SW 1271 (cell line): ENCODE data around the gene FAM151A.

Source experiments
- DNase-seq, 2 experiments: peaks; one replicate each; lab custom pipeline; 2025; lab: John Stamatoyannopoulos, UW

FAM151A gene

DNA sequence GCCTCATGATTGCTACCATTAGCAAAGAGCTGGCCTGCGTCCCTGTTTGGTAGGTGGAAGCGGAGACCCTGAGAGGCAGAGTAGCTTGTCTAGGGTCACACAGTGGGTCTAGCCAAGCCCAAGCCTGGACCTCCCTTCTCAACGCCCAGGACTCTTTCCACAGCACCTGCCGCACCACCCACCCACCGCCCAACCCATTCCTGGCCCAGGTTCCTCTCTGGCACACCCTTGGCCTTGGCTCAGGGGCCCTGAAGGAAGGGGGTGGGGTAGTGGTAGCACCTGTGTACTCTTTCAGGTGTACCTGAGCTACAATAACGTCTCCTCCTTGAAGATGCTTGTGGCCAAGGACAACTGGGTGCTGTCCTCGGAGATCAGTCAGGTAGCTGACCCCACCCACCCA, 19.3 kb downstream of the FAM151A start:
- no peak for DNase-seq

DNA sequence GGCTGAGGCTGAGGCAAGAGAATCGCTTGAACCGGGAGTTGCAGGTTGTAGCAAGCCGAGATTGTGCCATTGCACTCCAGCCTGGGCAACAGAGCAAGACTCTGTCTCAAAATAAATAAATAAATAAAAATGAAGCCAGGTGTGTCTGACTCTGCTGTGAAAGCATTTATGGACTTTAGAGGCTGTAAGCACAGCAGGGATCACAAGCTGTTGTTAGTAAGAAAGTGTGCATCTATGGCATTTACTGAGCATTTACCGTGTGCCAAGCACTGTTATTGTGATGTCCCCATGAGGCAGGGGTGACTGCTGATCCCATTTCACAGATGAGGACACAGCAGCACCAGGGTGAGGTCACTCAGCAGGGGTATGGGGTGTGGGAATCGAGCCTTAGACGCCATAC, 20.1 kb downstream of the FAM151A start:
- DNase-seq = no peak

DNA sequence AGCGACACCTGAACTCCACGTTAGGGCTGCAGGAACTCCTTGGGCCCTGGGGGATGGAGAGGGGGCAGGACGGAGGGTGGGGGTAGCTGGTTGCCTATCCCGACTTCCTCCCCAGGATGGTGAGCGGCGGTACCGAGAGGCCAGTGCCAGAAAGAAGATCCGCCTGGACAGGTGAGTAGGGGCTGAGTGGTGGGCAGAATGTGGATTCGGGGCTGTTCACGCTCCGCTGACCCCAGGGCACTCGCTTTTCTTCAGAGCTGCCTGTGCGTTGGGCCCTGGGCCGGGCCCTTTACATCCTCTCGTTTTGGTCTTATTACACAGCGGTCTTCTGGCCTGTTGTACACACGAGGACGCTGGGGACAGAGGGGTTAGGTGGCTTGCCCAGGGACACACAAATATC, 20.8 kb downstream of the FAM151A start:
- DNase-seq = no peak

DNA sequence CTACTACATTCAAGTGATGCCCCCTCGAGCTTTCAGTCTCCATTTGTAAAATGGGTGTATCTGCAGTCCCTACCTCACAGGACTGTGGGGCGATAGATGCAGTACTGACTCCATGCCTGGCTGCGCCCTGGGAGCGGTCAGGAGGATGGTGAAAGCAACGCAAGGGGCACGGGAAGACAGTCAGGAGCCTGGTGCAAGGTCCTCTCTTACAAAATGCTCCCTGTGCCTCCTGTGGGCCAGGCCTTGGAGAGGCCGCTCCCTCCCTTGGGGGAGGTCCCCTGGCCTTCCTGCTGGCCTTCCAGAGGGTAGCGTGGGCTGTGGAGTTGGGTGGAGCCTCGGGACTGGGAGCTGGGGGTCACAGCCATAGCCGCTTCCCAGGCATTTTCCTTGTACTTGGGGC, 21.6 kb downstream of the FAM151A start:
- no peak for DNase-seq

DNA sequence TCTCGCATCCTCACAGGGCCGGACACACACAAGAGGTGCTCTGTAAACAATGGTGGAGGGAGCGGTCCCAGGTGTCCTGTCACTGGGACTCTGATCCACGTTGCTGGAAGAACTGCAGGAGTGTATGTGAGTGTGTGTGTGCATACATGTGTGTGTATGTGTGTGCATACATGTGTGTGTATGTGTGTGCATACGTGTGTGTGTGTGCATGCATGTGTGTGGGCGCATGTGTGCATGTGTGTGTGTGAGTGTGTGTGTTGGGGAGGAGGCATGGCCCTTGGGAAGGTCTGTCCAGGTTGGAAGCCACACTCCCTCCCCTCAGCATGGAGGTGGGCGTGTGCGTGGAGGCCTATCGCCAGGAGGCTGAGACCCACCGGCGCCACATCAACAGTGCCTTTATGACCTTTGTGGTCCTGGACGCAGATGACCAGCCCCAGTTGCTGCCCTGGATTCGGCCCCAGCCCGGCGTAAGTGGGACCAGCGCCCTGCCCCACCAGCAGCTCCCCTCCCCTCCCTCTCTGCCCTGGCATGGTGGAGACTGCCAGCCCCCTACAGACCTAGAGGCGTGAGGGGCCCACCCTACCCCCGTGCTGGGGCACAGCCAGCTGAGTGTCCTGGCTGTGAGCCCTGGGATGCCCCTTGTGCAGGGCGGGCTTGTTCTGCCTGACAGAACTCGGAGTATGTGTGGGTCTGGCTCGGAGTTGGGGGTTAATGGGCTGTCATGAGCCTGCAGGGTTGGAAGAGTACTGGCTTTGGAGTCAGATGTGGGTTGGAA, 22.2 kb downstream of the FAM151A start:
- no peak for DNase-seq

DNA sequence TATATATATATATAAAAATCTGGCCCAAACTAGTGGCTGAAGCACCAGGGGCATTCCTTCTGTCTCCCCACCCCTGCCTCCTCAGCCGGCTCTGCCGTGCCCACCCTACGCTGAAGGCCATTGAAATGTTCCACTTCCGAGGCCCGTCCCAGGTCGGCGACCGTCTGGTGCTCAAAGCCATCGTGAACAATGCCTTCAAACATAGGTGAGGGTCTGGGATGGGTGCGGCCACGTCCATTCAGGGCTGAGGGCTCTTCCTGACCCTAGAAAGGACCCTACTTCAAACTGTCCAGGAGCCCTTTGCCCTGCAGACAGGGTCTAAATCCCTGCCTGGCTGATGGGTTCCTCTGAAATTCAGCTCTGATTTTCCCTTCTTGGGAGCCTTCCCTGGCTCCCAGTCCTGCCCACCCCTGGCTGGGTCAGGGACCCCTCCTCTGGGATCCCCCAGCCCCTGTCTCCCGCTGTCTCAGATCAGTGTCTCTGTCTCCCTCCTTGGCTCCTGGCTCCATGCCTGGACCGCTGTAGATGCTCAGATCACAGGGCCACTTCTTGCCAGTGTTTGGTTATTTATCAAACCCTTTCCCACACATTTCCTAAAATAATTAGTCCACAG, 24.0 kb downstream of the FAM151A start:
- DNase-seq = no peak

DNA sequence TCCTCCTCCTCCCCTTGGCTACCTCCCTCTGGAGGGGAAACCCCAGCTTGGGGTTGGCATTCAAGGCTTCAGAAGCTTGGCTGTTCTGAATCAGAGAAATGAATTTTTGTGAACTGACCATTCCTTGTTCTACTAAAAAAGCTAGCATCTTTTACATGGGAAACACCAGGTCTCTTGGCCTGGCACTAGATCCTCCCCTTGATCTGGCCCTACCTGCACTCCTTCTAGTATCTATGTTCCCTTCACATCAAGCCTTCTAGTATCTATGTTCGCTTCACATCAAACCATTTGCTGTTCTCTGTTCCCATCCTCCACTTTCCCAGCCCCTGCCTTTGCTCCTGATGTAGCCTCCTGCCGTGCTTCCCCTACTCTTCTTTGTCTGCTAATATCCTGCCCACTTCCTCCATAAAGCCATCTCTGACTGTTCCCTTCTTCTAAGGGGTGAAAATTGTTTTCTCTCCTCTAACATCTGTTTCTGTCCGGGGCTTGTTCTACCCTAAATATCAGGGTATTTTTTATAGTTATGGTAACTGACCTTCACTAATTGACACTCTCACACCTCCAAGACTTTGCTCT, 25.8 kb downstream of the FAM151A start:
- no peak for DNase-seq

DNA sequence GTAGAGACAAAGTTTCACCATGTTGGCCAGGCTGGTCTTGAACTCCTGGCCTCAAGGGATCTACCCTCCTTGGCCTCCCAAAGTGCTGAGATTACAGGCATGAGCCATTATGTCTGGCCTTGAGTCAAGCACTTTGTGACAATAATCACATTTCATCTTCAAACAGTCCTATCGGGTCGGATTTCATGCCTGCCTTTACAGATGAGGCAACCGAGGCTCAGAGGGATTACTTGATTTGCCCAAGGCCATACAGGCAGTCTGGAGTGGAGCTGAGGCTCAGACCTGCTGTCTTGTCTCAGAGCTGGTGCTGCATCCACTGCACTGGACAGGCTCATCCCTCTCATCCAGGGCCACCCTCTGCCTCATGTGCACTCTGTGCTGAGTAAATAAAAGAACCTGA, 26.6 kb downstream of the FAM151A start:
- no peak for DNase-seq

DNA sequence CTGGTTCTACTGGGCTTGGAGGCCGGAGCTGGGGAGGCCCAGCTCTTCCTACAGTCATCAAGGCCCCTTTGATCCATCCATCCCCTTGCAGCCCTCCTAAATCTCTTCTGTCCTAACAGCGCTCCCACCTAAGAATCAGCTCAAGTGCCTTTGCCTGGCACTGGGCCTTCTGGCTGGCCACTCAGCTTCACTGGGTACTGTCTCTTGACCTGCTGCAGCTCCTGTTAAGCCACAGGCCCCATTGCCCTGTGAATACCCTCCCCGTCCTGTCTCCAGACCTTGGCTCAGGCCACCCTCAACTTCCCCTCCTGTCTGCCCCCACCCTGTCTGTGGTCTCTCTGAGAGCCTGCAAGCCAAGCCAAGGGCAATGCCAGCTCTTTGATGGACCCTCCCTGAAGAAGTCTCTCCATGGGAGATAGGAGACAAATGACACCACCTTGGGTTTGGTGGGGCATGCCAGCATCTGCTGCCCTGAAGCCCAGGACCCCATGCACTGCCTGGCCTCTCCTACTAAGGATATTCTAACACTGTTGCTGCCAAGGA, 27.3 kb downstream of the FAM151A start:
- DNase-seq = no peak

DNA sequence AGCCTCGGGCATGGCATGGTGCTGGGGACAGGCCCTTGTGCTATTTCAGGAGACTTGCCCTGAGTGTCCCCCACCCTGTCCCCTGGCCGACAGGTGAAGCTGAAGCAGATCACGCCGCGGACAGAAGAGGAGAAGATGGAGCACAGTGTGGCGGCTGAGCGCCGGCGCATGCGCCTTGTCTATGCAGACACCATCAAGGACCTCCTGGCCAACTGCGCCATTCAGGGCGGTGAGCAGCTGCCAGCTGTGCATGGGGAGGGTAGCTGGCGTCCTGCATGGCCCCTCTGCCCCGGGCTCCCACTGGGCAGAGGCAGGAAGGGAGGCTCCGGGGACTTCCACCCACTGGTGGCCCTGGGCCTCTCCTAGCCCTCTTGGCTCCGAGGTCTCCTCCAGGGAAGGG, 28.9 kb downstream of the FAM151A start:
- DNase-seq = no peak

DNA sequence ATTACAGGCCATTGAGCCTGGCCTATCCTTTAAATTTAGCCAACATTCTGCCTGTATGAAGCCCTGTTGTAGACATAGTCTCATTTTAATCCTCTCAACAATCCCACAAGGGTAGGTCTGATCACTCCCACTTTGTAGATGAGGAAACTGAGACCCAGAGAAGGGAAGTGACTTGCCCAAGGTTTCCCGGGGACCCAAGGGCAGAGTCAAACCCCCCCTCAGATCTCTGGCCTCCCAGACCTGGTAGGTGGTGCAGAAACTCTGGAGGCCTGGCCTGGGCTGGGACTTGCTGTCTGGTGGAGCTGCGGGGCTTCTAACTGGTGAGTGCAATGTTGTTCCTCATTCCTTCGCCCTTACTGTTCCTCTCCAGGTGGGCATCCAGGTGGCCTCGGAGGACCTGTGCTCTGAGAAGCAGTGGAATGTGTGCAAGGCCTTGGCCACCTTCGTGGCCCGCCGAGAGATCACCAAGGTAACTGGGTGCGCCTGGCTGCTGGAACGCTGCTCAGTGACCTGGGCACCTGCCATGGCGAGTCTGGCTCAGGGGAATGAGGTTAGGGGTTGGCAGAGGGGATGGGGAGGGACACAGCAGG, 29.7 kb downstream of the FAM151A start:
- DNase-seq = no peak

DNA sequence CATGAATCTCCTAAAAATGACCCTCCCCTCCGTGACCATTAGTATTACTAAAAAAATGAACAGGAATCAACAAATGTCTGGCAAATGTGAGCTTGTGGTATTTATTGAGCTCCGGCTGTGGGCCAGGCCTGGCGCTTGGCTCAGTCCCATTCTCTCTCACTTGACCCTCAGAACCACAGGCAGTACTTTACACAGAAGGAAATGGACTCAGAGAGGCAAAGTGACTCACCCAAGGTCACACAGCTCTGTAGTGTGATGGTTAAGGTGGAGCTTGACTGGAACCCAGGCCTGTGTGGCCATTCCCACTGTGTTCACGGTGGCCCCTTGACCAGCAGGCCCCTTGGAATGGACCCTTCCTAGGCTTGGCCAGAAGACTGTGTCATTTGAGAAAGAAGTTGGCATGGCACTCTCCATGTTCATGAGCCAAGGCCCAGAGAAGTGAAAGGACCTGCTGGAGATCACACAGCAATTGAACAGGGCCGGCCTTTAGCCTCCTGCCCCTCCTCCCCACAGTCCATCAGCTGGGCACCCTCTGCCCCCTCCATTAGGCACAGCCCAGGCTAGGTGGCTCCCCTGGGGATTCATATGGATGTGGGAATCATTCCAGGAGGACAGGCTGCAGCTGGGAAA, 32.1 kb downstream of the FAM151A start:
- DNase-seq = no peak

DNA sequence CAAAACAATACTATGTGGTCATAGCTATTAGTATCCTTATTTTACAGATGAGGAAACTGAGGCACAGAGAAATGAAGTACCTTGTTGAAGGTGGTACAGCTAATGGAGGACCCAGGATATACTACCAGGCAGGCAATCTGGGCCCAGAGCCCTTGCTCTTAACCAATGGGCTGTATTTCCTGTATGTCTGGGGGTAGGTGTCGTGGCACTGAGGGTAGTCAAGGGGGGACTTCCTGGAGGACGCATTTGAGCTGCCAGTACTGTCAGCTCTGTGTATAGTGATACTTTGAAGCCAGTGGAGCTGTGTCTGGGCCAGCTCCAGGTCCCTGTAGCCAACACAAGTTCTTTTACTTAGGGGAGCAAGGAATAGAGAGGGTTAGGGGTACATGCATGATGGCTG, 34.9 kb downstream of the FAM151A start:
- no peak for DNase-seq

DNA sequence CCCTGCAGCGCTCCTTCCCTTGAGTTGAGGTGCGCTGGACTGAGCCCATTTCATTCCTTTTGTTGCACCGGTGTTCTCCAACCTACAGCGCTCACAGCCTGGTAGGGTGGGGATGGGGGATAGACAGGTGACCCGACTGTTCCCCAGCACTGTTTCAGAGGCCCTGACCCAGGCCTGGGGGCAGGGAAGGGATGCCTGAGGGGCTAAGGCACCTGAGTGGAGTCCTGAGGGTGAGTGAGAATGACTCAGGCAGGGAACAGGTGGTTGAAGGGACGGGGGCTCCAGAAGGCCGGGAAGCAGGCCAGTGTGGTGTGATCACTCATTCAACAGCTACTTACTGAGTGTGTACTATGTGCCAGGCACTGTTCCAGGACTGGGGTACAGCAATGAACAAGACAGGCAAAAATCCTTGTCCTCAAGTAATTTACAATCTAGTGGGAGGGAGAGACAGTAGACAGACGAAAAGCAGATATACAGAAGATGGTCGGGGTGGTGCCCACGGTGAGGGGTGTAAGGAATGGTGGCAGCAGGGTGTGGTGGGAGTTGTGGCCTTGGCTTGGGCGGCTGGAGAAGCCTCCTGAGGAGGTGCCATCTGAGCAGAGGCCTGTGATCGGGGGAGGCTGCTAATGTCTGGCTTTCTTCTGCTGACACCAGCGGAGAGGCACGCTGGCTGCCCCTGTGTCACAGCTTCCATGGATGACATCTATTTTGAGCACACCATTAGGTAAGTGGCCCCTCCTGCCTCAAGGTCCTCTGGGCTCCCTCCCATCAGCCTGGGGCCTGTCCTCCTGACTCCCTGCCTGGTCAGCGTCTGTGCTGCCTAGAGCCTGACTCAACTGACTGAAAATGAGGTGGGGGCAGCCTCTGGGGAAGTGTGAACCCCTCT, 37.9 kb downstream of the FAM151A start:
- DNase-seq = no peak

DNA sequence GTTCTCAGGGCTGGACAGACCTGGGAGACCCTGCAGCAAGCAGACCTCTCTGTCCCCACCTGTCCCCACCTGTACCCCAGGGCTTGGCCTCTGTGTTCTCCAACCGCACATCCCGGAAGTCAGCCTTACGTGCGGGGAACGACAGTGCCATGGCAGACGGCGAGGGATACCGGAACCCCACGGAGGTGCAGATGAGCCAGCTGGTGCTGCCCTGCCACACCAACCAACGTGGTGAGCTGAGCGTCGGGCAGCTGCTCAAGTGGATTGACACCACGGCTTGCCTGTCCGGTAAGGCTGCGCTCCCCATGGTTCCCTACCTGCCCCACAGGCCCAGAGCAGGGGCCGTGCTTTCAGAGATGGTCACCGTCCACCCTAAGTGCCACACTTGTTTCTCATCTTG, 38.8 kb downstream of the FAM151A start:
- DNase-seq = no peak

DNA sequence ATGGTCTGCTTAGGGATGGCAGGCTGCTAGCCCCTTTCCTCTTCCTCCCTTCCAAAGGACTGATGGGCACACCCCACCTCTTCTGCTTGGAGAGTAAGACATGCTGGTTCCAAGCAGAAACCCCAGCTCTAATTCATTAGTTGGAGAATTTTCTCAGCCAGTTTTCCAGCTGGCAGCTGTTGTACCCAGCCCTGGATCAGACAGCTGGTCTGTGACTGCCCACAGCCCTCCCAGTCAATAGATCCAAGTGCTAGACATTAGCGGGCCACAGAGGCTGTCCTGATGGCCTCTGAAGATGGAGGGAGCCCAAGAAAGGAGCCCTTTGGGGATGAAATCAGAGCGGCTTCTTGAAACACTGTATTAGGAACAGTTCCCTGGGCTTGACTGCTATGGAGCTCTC, 39.5 kb downstream of the FAM151A start:
- DNase-seq = no peak

DNA sequence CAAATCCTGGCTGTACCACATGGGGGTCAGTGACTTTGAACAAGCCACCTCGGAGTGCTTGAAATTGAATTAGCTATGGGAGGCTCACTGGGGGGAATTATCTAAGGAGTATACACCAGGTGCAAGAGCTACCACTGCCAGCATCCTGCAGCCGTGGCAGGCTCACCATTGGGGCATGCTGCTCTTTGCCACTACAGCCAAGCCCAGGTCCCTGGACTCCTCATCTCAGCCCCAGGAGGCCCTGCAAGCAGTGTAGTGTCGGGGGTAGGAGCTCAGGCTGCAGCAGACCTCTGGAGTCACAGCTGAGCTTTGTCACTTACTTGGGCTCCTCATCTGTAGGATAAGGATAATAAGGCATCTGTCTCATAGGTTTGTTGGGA, 40.0 kb downstream of the FAM151A start:
- no peak for DNase-seq

DNA sequence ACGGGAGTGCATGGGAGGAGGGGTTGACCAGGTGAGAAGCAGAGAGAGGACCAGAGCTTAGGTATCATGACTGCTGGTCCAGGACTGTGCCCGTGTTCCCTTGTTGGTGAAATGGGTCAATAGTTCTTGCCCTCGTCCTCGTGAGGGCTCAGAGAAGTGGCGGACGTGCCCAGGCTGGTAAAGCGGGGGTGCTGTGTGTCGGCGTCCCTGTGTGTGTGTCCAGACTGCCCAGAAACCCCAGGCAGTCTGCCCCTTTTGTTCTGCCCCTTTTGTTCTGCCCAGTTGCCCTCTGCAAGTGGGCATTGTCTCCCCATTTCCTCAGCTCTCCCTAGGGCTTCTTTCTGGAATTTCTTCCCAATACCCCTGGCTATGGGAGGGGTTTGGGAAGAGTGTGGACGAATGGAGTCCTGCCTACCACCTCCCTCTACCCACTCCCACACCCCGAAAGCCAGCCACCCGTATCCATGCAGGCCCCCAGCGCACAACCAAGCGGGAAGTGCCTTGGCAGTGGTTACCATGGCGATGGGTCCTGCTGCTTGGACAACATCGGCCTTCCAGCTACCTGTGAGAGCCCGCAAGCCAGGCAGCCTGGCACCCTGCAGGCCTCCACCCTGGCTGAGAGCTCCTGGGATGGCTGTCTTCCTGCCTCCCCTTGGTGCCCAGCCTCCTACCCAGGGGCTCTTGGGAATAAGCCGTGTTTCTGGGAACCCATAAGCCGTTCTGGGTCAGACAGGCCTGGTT, 40.6 kb downstream of the FAM151A start:
- no peak for DNase-seq

DNA sequence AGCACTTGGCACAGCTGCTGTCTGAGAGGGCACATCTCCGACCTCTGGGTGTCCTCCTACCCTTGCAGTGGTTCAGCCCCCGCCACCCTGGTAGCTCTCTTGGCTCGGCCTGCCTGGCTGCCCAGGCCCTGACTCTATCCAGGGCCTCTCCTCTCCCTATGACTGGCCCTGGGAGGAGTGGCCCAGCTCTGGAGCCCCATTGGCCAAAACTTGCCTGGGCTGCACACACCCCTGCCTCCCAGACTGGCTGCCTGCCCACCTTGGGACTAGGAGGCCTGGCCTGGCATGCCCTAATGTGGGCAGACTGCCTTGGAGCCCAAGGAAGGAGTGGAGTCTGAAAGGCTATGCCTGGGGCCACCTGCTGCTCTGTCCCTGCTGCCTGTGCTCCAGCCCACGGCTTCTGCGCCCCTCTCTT, 41.7 kb downstream of the FAM151A start:
- DNase-seq = no peak

DNA sequence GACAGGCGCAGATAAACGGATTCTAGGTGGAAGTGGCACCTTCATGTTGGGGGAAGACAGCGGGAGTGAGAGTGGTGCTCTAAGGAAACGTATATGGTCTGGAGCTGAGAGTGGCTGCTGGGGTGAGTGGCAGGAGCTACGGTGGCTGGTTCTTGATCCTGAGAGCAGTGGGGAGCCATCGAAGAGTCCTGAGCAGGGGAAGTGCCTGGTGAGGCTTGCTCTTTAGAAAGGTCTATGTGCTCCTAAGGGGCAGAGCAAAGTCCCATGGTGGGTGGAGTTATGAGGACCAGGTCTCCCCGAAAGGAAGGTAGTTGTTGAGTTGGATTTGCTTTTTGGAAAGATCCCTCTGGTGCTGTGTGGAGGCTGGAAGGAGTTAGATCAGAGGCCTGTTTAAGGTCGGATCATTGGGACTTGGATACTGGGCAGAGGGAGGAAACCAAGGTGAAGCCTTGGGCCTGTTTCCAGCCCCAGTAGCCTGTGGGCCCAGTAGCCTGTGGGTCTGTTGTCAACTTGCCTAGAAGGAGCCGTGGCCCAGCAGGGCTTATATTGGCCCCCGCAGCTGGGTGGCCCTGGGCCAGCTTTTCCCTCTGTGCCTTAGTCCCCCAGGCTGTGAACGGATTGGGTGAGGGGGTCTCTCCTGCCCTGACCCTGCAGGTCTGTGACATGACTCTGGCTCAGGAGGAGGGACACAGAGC, 42.3 kb downstream of the FAM151A start:
- no peak for DNase-seq
